Posterior cingulate gyrus (tissue), 11 donors: ENCODE results near the gene NDUFS7.

Experiments used
- DNase-seq, 10 donors: peaks; one replicate each; pipeline versions ENCODE4 v3.0.0 to v3.0.0-alpha.2; 2020 to 2021; ENCODE audit warnings: mixed read lengths in 3 of 10
- intact Hi-C: fragments of 100-400 bp; cut with DNase I; formaldehyde crosslinking; loops from one replicate; pipeline ENCODE4 v1.15.1; 2023

Gene NDUFS7

GRCh38 chr19:1363599-1363998, 20.1 kb upstream of the NDUFS7 start:
- intact Hi-C loops, result no loop called here
- DNase-seq, result no peak

- DNase-seq, result no peak
- intact Hi-C loops, result no loop called here
These were observed 19.5 kb upstream of the NDUFS7 start for GRCh38 chr19:1364070-1364704.

GRCh38 chr19:1365319-1366269, 18.1 kb upstream of the NDUFS7 start:
- no peak for DNase-seq
- intact Hi-C loops, result no loop called here

GRCh38 chr19:1366296-1366695, 17.4 kb upstream of the NDUFS7 start:
- intact Hi-C loops, result no loop called here

GRCh38 chr19:1366899-1367870, 16.5 kb upstream of the NDUFS7 start:
- intact Hi-C loops, result no loop called here
- DNase-seq, result peak in 2 of 10 donors; percentile 85 to 86

More at GRCh38 chr19:1366296-1366695, 17.4 kb upstream of the NDUFS7 start:
- DNase-seq, result no peak

- no peak for DNase-seq
- intact Hi-C loops, result no loop called here
These were observed 14.4 kb upstream of the NDUFS7 start for GRCh38 chr19:1369214-1369805.

GRCh38 chr19:1370579-1371361, 12.9 kb upstream of the NDUFS7 start:
- intact Hi-C loops, result no loop called here
- no peak for DNase-seq

- peak in 1 of 10 donors; percentile 72 for DNase-seq
- intact Hi-C loops, result no loop called here
These were observed 10.6 kb upstream of the NDUFS7 start for GRCh38 chr19:1373042-1373533.

GRCh38 chr19:1373534-1374249, 10.0 kb upstream of the NDUFS7 start:
- intact Hi-C loops, result no loop called here
- DNase-seq, result peak in 4 of 10 donors; percentile 55 to 90 (median 77)

GRCh38 chr19:1374250-1374577, 9.5 kb upstream of the NDUFS7 start:
- no peak for DNase-seq
- intact Hi-C loops, result no loop called here

- intact Hi-C loops, result no loop called here
- no peak for DNase-seq
These were observed 7.3 kb upstream of the NDUFS7 start for GRCh38 chr19:1376415-1376805.

GRCh38 chr19:1377176-1377964, 6.3 kb upstream of the NDUFS7 start:
- DNase-seq, result no peak
- intact Hi-C loops, result no loop called here

GRCh38 chr19:1377965-1378785, 5.5 kb upstream of the NDUFS7 start:
- intact Hi-C loops, result no loop called here
- no peak for DNase-seq

GRCh38 chr19:1379126-1379905, 4.4 kb upstream of the NDUFS7 start:
- intact Hi-C loops, result no loop called here
- no peak for DNase-seq

- DNase-seq, result no peak
- intact Hi-C loops, result no loop called here
These were observed 3.7 kb upstream of the NDUFS7 start for GRCh38 chr19:1379961-1380489.

GRCh38 chr19:1382250-1382649, 1.5 kb upstream of the NDUFS7 start:
- intact Hi-C loops, result no loop called here
- no peak for DNase-seq
